ENCODE measurements around the gene RDH11. TPM values are rescaled to one million over a fixed set of nuclear protein-coding genes. Genes with fewer than 3 reads are reported as not detected.

The RDH11 gene
- polyA plus RNA-seq, 3 donors: 64.9 to 70.7 (median 65.4) TPM

- Histone ChIP-seq H3K36me3 (replicated peaks in 1 of 2; ENCODE audit: control insufficient read depth in 1 of 2, insufficient read depth in 2 of 2, low read length in 2 of 2) (peaks cover 10 to 34% of the 10 kb centered on the region in 2 donors), H4K20me1 (ENCODE audit: insufficient read depth, low read length) (peaks cover 97% of the 10 kb centered on the region), H2AFZ (ENCODE audit: insufficient read depth, low read depth, low read length, poor library complexity, severe bottlenecking) (no peak overlapping the region), H3K4me1 (ENCODE audit: control insufficient read depth in 1 of 2, insufficient read depth in 2 of 2, low read length in 2 of 2) (peaks cover 10 to 13% of the 10 kb centered on the region in 2 donors), H3K4me3 (replicated peaks in 1 of 3; ENCODE audit: low read depth in 2 of 3, low read length in 3 of 3) (no peak overlapping the region), H3K9ac (ENCODE audit: insufficient read depth, low read length, poor library complexity, severe bottlenecking) (no peak overlapping the region), H3K27ac (ENCODE audit: low read depth in 1 of 2, low read length in 2 of 2) (peak overlapping the region in 1 of 2 donors; percentile 39), H3K27me3 (ENCODE audit: control insufficient read depth in 2 of 2, insufficient read depth in 2 of 2, low read length in 2 of 2) (no peaks in the 10 kb centered on the region), H3K4me2 (replicated peaks; ENCODE audit: extremely low read depth, low read length, poor library complexity, severe bottlenecking) (no peak overlapping the region), H3K9me3 (replicated peaks in 1 of 2; ENCODE audit: control insufficient read depth in 1 of 2, insufficient read depth in 1 of 2, low read length in 2 of 2) (no peaks in the 10 kb centered on the region), H3K79me2 (ENCODE audit: insufficient read depth, low read length) (peaks cover 96% of the 10 kb centered on the region)
- TF ChIP-seq, protein P1, sequence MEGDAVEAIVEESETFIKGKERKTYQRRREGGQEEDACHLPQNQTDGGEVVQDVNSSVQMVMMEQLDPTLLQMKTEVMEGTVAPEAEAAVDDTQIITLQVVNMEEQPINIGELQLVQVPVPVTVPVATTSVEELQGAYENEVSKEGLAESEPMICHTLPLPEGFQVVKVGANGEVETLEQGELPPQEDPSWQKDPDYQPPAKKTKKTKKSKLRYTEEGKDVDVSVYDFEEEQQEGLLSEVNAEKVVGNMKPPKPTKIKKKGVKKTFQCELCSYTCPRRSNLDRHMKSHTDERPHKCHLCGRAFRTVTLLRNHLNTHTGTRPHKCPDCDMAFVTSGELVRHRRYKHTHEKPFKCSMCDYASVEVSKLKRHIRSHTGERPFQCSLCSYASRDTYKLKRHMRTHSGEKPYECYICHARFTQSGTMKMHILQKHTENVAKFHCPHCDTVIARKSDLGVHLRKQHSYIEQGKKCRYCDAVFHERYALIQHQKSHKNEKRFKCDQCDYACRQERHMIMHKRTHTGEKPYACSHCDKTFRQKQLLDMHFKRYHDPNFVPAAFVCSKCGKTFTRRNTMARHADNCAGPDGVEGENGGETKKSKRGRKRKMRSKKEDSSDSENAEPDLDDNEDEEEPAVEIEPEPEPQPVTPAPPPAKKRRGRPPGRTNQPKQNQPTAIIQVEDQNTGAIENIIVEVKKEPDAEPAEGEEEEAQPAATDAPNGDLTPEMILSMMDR (IDR thresholded peaks at IDR 0.05): no peak
- no CpG with 5 or more reads among the region's 2 CpGs for WGBS (ENCODE audit: insufficient coverage)
- no peaks in the 10 kb centered on the region for H3K9me3 Mint-ChIP-seq
- peak overlapping the region in 4 of 7 donors; percentile 19 to 84 (median 61) for H3K27ac Mint-ChIP-seq
- no peak overlapping the region for H3K4me3 Mint-ChIP-seq
- H3K27me3 Mint-ChIP-seq (ENCODE audit: low read depth in 3 of 3): no peaks in the 10 kb centered on the region
- peaks cover 14 to 33% of the 10 kb centered on the region in 2 donors for H3K36me3 Mint-ChIP-seq
- intact Hi-C loops (cut with micrococcal nuclease): loop anchor here in 1 of 2 donors (5.0 kb wide), 4 partner anchors 36 to 239 kb away; partner anchors contain the start of genes ARG2 and RDH12
- peaks cover 33% of the 10 kb centered on the region for H3K4me1 Mint-ChIP-seq
- DNase-seq: no peak
Measured at GRCh38 chr14:67665868-67666267, 29.7 kb downstream of the RDH11 start.

- Histone ChIP-seq H3K79me2 (ENCODE audit: insufficient read depth, low read length) (peaks cover 79% of the 10 kb centered on the region), H3K27me3 (ENCODE audit: control insufficient read depth in 2 of 2, insufficient read depth in 2 of 2, low read length in 2 of 2) (no peaks in the 10 kb centered on the region), H4K20me1 (ENCODE audit: insufficient read depth, low read length) (peaks cover 94% of the 10 kb centered on the region), H3K4me2 (replicated peaks; ENCODE audit: extremely low read depth, low read length, poor library complexity, severe bottlenecking) (no peak overlapping the region), H3K4me1 (ENCODE audit: control insufficient read depth in 1 of 2, insufficient read depth in 2 of 2, low read length in 2 of 2) (peaks cover 10 to 13% of the 10 kb centered on the region in 2 donors), H3K9ac (ENCODE audit: insufficient read depth, low read length, poor library complexity, severe bottlenecking) (no peak overlapping the region), H3K4me3 (replicated peaks in 1 of 3; ENCODE audit: low read depth in 2 of 3, low read length in 3 of 3) (no peak overlapping the region), H2AFZ (ENCODE audit: insufficient read depth, low read depth, low read length, poor library complexity, severe bottlenecking) (no peak overlapping the region), H3K36me3 (replicated peaks in 1 of 2; ENCODE audit: control insufficient read depth in 1 of 2, insufficient read depth in 2 of 2, low read length in 2 of 2) (peaks cover 21 to 49% of the 10 kb centered on the region in 2 donors), H3K9me3 (replicated peaks in 1 of 2; ENCODE audit: control insufficient read depth in 1 of 2, insufficient read depth in 1 of 2, low read length in 2 of 2) (no peaks in the 10 kb centered on the region), H3K27ac (ENCODE audit: low read depth in 1 of 2, low read length in 2 of 2) (no peak overlapping the region)
- peaks cover 27% of the 10 kb centered on the region for H3K4me1 Mint-ChIP-seq
- H3K27ac Mint-ChIP-seq: peak overlapping the region in 1 of 7 donors; percentile 33
- H3K4me3 Mint-ChIP-seq: no peak overlapping the region
- H3K36me3 Mint-ChIP-seq: peaks cover 22 to 37% of the 10 kb centered on the region in 2 donors
- no peaks in the 10 kb centered on the region for H3K9me3 Mint-ChIP-seq
- TF ChIP-seq, protein P1 (IDR thresholded peaks at IDR 0.05): no peak
- H3K27me3 Mint-ChIP-seq (ENCODE audit: low read depth in 3 of 3): no peaks in the 10 kb centered on the region
- DNase-seq: no peak
- intact Hi-C loops (cut with micrococcal nuclease): no loop called here
- WGBS (ENCODE audit: insufficient coverage): no CpG with 5 or more reads among the region's 4 CpGs
Measured at GRCh38 chr14:67663633-67664032, 31.9 kb downstream of the RDH11 start.
